H4 (cell line): ENCODE results near the gene LUZP2. TPM values are rescaled to one million over a fixed set of nuclear protein-coding genes. Genes with fewer than 3 reads are reported as not detected.
"Not testable (repeated sequence)": the region's sequence is repeated elsewhere in the genome, so short reads cannot be mapped to it uniquely, and the experiment has no call there.

ENCODE experiments used
- DNase-seq: peaks from one replicate; pipeline ENCODE4 v3.0.0-alpha.2; 2015; ENCODE audit warnings: low spot score
- total RNA-seq: library from RNA; depleted of rRNA; stranded (reverse); fragments of >200 nt; shearing (Covaris generic); gene quantifications from 2 replicates; pipeline ENCODE4 v1.2.3, GENCODE V29; 2014

LUZP2 gene
- total RNA-seq, 1 experiment from 2014 or later, result 0.77 TPM

GRCh38 chr11:24900960-24901549, 404.2 kb downstream of the LUZP2 start:
- no peak for DNase-seq

GRCh38 chr11:24903555-24903954, 406.7 kb downstream of the LUZP2 start:
- no peak for DNase-seq

GRCh38 chr11:24925091-24925490, 428.2 kb downstream of the LUZP2 start:
- DNase-seq, result no peak

- no peak for DNase-seq
Measured at GRCh38 chr11:24932110-24933000, 435.5 kb downstream of the LUZP2 start.

GRCh38 chr11:24934733-24935439, 438.0 kb downstream of the LUZP2 start:
- DNase-seq, result no peak

GRCh38 chr11:24944891-24945290, 448.0 kb downstream of the LUZP2 start:
- no peak for DNase-seq

GRCh38 chr11:24949406-24949805, 452.6 kb downstream of the LUZP2 start:
- no peak for DNase-seq

GRCh38 chr11:24963852-24964251, 467.0 kb downstream of the LUZP2 start:
- no peak for DNase-seq

GRCh38 chr11:24965748-24966147, 468.9 kb downstream of the LUZP2 start:
- no peak for DNase-seq

- DNase-seq, result not testable (repeated sequence)
Measured at GRCh38 chr11:24993903-24994302, 497.1 kb downstream of the LUZP2 start.

GRCh38 chr11:24999929-25000328, 503.1 kb downstream of the LUZP2 start:
- not testable (repeated sequence) for DNase-seq

GRCh38 chr11:25037431-25037830, 540.6 kb downstream of the LUZP2 start:
- DNase-seq, result no peak

- no peak for DNase-seq
Measured at GRCh38 chr11:25038131-25038530, 541.3 kb downstream of the LUZP2 start.

GRCh38 chr11:25039165-25039564, 542.3 kb downstream of the LUZP2 start:
- no peak for DNase-seq

- no peak for DNase-seq
Measured at GRCh38 chr11:25048632-25049031, 551.8 kb downstream of the LUZP2 start.

- no peak for DNase-seq
Measured at GRCh38 chr11:25052844-25053243, 556.0 kb downstream of the LUZP2 start.

- no peak for DNase-seq
Measured at GRCh38 chr11:25057861-25058260, 561.0 kb downstream of the LUZP2 start.

GRCh38 chr11:25065746-25066145, 568.9 kb downstream of the LUZP2 start:
- peak; percentile 56 for DNase-seq

- no peak for DNase-seq
Measured at GRCh38 chr11:25066706-25067105, 569.9 kb downstream of the LUZP2 start.

- no peak for DNase-seq
Measured at GRCh38 chr11:25068451-25068850, 571.6 kb downstream of the LUZP2 start.

GRCh38 chr11:25094085-25094802, 597.4 kb downstream of the LUZP2 start:
- no peak for DNase-seq

GRCh38 chr11:25119416-25119815, 622.6 kb downstream of the LUZP2 start:
- DNase-seq, result no peak
